ENCODE results near the gene UNC5C. TPM values are rescaled to one million over a fixed set of nuclear protein-coding genes. Genes with fewer than 3 reads are reported as not detected.
A peak's percentile ranks its signal among the peaks of the same experiment; 100 is the strongest.

The UNC5C gene
- total RNA-seq, 1 experiment from 2014 or later = 8.2 TPM

- POLR2A ChIA-PET = no interaction called here
- Histone ChIP-seq H3K4me1 (ENCODE audit: control insufficient read depth, insufficient read depth, low read length) (peaks cover 10% of the 10 kb centered on the region; the same call in 1 of the 2 replicates), H3K9me3 (ENCODE audit: control insufficient read depth, insufficient read depth, low read depth, low read length) (no peaks in the 10 kb centered on the region), H3K27me3 (ENCODE audit: control insufficient read depth, insufficient read depth, low read length) (no peaks in the 10 kb centered on the region), H3K27ac (ENCODE audit: low read length) (peak overlapping the region; percentile 34; the same call in 1 of the 2 replicates), H3K4me3 (ENCODE audit: low read depth in 2 of 2, low read length in 2 of 2) (no peak overlapping the region), H3K36me3 (ENCODE audit: control insufficient read depth, insufficient read depth, low read length) (no peaks in the 10 kb centered on the region)
- CTCF ChIA-PET = no interaction called here
- ATAC-seq (no peak), DNase-seq (ENCODE audit: low read depth, low spot score) (no peak)
- TF ChIP-seq CTCF (IDR thresholded peaks at IDR 0.05) = no peak
- no peak for TF ChIP-seq POLR2AphosphoS5 (IDR thresholded peaks at IDR 0.05; ENCODE audit: low read depth, low read length)
- TF ChIP-seq TCF7L2 (IDR thresholded peaks at IDR 0.05; ENCODE audit: low read depth, low read length) = no peak
- TF ChIP-seq SIN3A (IDR thresholded peaks at IDR 0.05; ENCODE audit: borderline replicate concordance, insufficient read depth, low read depth, low read length) = no peak
- no peak for TF ChIP-seq REST (IDR thresholded peaks at IDR 0.05; ENCODE audit: insufficient read depth in 1 of 2, low read depth in 2 of 2, low read length in 1 of 2)
- no TSS peak for BruUV-seq (replicated peaks)
- in situ Hi-C loops (cut with HindIII; ENCODE audit: low pct_unique_long_range_greater_than_20kb, low sequenced_read_pairs) (no loop called here), intact Hi-C loops (cut with micrococcal nuclease; ENCODE audit: unreplicated experiment) (no loop called here)
Measured at GRCh38 chr4:95537191-95537590, 11.6 kb downstream of the UNC5C start.

- intact Hi-C loops (cut with micrococcal nuclease; ENCODE audit: unreplicated experiment) = no loop called here
- no peak for DNase-seq (ENCODE audit: low read depth, low spot score)
- no TSS peak for BruUV-seq (replicated peaks)
- POLR2A ChIA-PET = no interaction called here
- ATAC-seq = no peak
- Histone ChIP-seq H3K27ac (ENCODE audit: low read length) (peak overlapping the region; percentile 34; the same call in 1 of the 2 replicates), H3K4me3 (ENCODE audit: low read depth in 2 of 2, low read length in 2 of 2) (no peak overlapping the region), H3K36me3 (ENCODE audit: control insufficient read depth, insufficient read depth, low read length) (no peaks in the 10 kb centered on the region), H3K4me1 (ENCODE audit: control insufficient read depth, insufficient read depth, low read length) (peaks cover 10% of the 10 kb centered on the region; the same call in 1 of the 2 replicates), H3K9me3 (ENCODE audit: control insufficient read depth, insufficient read depth, low read depth, low read length) (no peaks in the 10 kb centered on the region), H3K27me3 (ENCODE audit: control insufficient read depth, insufficient read depth, low read length) (no peaks in the 10 kb centered on the region)
- CTCF ChIA-PET = no interaction called here
- TF ChIP-seq CTCF (IDR thresholded peaks at IDR 0.05) (no peak), TCF7L2 (IDR thresholded peaks at IDR 0.05; ENCODE audit: low read depth, low read length) (no peak), POLR2AphosphoS5 (IDR thresholded peaks at IDR 0.05; ENCODE audit: low read depth, low read length) (no peak), SIN3A (IDR thresholded peaks at IDR 0.05; ENCODE audit: borderline replicate concordance, insufficient read depth, low read depth, low read length) (no peak), REST (IDR thresholded peaks at IDR 0.05; ENCODE audit: insufficient read depth in 1 of 2, low read depth in 2 of 2, low read length in 1 of 2) (no peak)
- in situ Hi-C loops (cut with HindIII; ENCODE audit: low pct_unique_long_range_greater_than_20kb, low sequenced_read_pairs) = no loop called here
Measured at GRCh38 chr4:95536650-95537049, 12.1 kb downstream of the UNC5C start.

All from Panc1 (cell line).